Fibroblast of lung (primary cell): Measurements from ENCODE around the gene WDR13. TPM values are rescaled to one million over a fixed set of nuclear protein-coding genes. Genes with fewer than 3 reads are reported as not detected.

Source experiments
- DNase-seq, 2 donors: peaks; one replicate each; pipeline versions ENCODE4 v3.0.0 to v3.0.0-alpha.2; 2010; ENCODE audit warnings: low read depth in 2 of 2
- H2AFZ ChIP-seq: 2 replicates; pipeline ENCODE4 v1.5.1; 2012; ENCODE audit warnings: low read length, control low read depth, inconsistent platforms
- H3K27ac ChIP-seq: 2 replicates; pipeline ENCODE4 v1.5.1; 2011; ENCODE audit warnings: low read length, control low read depth; ENCODE audit not compliant: insufficient read depth
- H3K27me3 ChIP-seq: 2 replicates; pipeline ENCODE4 v1.5.1; 2011; ENCODE audit warnings: mild to moderate bottlenecking, low read length; ENCODE audit not compliant: control insufficient read depth, insufficient read depth
- H3K36me3 ChIP-seq: 2 replicates; pipeline ENCODE4 v1.5.1; 2011; ENCODE audit warnings: low read length; ENCODE audit not compliant: control insufficient read depth, insufficient read depth
- H3K4me1 ChIP-seq: 2 replicates; pipeline ENCODE4 v1.5.1; 2011; ENCODE audit warnings: low read length; ENCODE audit not compliant: control insufficient read depth, insufficient read depth; ENCODE audit errors: extremely low read depth
- H3K4me2 ChIP-seq: 2 replicates; pipeline ENCODE4 v1.5.1; 2011; ENCODE audit warnings: low read length, control low read depth; ENCODE audit not compliant: insufficient read depth; ENCODE audit errors: extremely low read depth
- H3K4me3 ChIP-seq, 4 experiments: fragments of 200-600 bp in 1 of 4; sonication (generic) in 1 of 4; replicated peaks in 1 of 4; 2 replicates each; pipeline ENCODE4 v1.5.1; 2011 to 2016; ENCODE audit warnings: low read length in 4 of 4, low read depth in 3 of 4, mild to moderate bottlenecking in 3 of 4, control low read depth in 2 of 4, inconsistent platforms in 1 of 4, mixed read lengths in 1 of 4; ENCODE audit not compliant: insufficient read depth in 1 of 4; ENCODE audit errors: control extremely low read depth in 1 of 4
- H3K79me2 ChIP-seq: 2 replicates; pipeline ENCODE4 v1.5.1; 2012; ENCODE audit warnings: mild to moderate bottlenecking, low read length, inconsistent platforms; ENCODE audit not compliant: control insufficient read depth, insufficient read depth
- H3K9ac ChIP-seq: 2 replicates; pipeline ENCODE4 v1.5.1; 2011; ENCODE audit warnings: mild to moderate bottlenecking, low read length, control low read depth; ENCODE audit not compliant: insufficient read depth
- H3K9me3 ChIP-seq: 2 replicates; pipeline ENCODE4 v1.5.1; 2012; ENCODE audit warnings: low read depth, low read length; ENCODE audit not compliant: control insufficient read depth, insufficient read depth
- H4K20me1 ChIP-seq: 2 replicates; pipeline ENCODE4 v1.5.1; 2011; ENCODE audit warnings: low read length; ENCODE audit not compliant: control insufficient read depth, insufficient read depth; ENCODE audit errors: extremely low read depth
- CTCF ChIP-seq, 2 donors: IDR thresholded peaks in 1 of 2; conservative IDR thresholded peaks in 1 of 2; 1 replicate in 1 of 2; 2 replicates in 1 of 2; pipeline ENCODE4 v1.5.1; 2011 to 2012; ENCODE audit warnings: low read length in 2 of 2, control low read depth in 1 of 2, inconsistent platforms in 1 of 2, low read depth in 1 of 2, mild to moderate bottlenecking in 1 of 2
- EZH2 ChIP-seq: IDR thresholded peaks from 2 replicates; pipeline ENCODE4 v1.5.1; 2012; ENCODE audit warnings: low read length, control low read depth, mild to moderate bottlenecking; ENCODE audit errors: missing control alignments
- polyA plus RNA-seq, 2 donors: library from polyadenylated mRNA; depleted of rRNA in 1 of 2; stranded (reverse) in 1 of 2; unstranded in 1 of 2; fragments of >200 nt; gene quantifications; 2 replicates each; pipeline ENCODE4 v1.2.1, GENCODE V29; 2011 to 2012; ENCODE audit warnings: missing spikeins in 1 of 2
- total RNA-seq: library from RNA; depleted of rRNA; stranded (reverse); fragments of >200 nt; gene quantifications from 2 replicates; pipeline ENCODE4 v1.2.1, GENCODE V29; 2014

Gene WDR13
- total and polyA plus RNA-seq, 2 donors (not counting 1 experiment from before 2014, with no cell fraction given), result 41.2 to 99.7 TPM

- TF ChIP-seq EZH2 (no peak), CTCF (conservative IDR thresholded peaks at IDR 0.05 in 1 of 2, IDR thresholded peaks at IDR 0.05 in 1 of 2; ENCODE audit: low read depth in 1 of 2, low read length in 2 of 2) (peak; percentile 28 to 41)
- Histone ChIP-seq H3K27me3 (no peaks in the 10 kb centered on the region), H3K4me2 (peak within 1 kb of the TSS; percentile 90), H3K4me3 (peak within 1 kb of the TSS; percentile 72 to 97 (median 78)), H3K4me1 (peaks cover 2% of the 10 kb centered on the region), H3K9me3 (no peaks in the 10 kb centered on the region), H4K20me1 (no peaks in the 10 kb centered on the region), H3K27ac (peak within 1 kb of the TSS; percentile 99), H3K9ac (peak within 1 kb of the TSS; percentile 100), H2AFZ (peak within 1 kb of the TSS; percentile 54), H3K79me2 (peaks cover 25% of the 10 kb centered on the region), H3K36me3 (peaks cover 13% of the 10 kb centered on the region)
- peak; percentile 91 to 95 for DNase-seq
These were observed 22.7 kb upstream of the WDR13 start, which contains the start of gene RBM3 for GRCh38 chrX:48574270-48575266. Gene RBM3, plus strand, starts transcription at chrX:48574484. Its CDS starts 697 bp downstream, at chrX:48575181.

GRCh38 chrX:48575642-48576041 lies 21.6 kb upstream of the WDR13 start:
- Histone ChIP-seq H3K9ac (peak overlapping the region; percentile 100), H4K20me1 (no peaks in the 10 kb centered on the region), H2AFZ (no peak overlapping the region), H3K79me2 (peaks cover 25% of the 10 kb centered on the region), H3K9me3 (no peaks in the 10 kb centered on the region), H3K4me2 (peak overlapping the region; percentile 90), H3K4me1 (peaks cover 2% of the 10 kb centered on the region), H3K27me3 (no peaks in the 10 kb centered on the region), H3K27ac (peak overlapping the region; percentile 99), H3K36me3 (peaks cover 13% of the 10 kb centered on the region), H3K4me3 (peak overlapping the region; percentile 72 to 97 (median 78))
- TF ChIP-seq CTCF (conservative IDR thresholded peaks at IDR 0.05 in 1 of 2, IDR thresholded peaks at IDR 0.05 in 1 of 2; ENCODE audit: low read depth in 1 of 2, low read length in 2 of 2) (no peak), EZH2 (no peak)
- DNase-seq, result no peak

GRCh38 chrX:48576108-48576507 lies 21.2 kb upstream of the WDR13 start:
- Histone ChIP-seq H3K4me2 (peak overlapping the region; percentile 90), H3K9ac (no peak overlapping the region), H3K27ac (peak overlapping the region; percentile 99), H4K20me1 (no peaks in the 10 kb centered on the region), H3K36me3 (peaks cover 13% of the 10 kb centered on the region), H3K27me3 (no peaks in the 10 kb centered on the region), H3K4me3 (peak overlapping the region; percentile 72 to 97 (median 78)), H3K79me2 (peaks cover 25% of the 10 kb centered on the region), H3K9me3 (no peaks in the 10 kb centered on the region), H3K4me1 (peaks cover 2% of the 10 kb centered on the region), H2AFZ (no peak overlapping the region)
- no peak for DNase-seq
- TF ChIP-seq EZH2, result no peak
- TF ChIP-seq CTCF (conservative IDR thresholded peaks at IDR 0.05 in 1 of 2, IDR thresholded peaks at IDR 0.05 in 1 of 2; ENCODE audit: low read depth in 1 of 2, low read length in 2 of 2), result no peak
